ENCODE results near the gene MNAT1. TPM values are rescaled to one million over a fixed set of nuclear protein-coding genes. Genes with fewer than 3 reads are reported as not detected.

Gene MNAT1
- total and polyA plus RNA-seq, 9 of the 15 experiments (the other 6 are each of a cell fraction or from before 2014, with no cell fraction given): 37.8 to 83.3 (median 60.4) TPM

DNA sequence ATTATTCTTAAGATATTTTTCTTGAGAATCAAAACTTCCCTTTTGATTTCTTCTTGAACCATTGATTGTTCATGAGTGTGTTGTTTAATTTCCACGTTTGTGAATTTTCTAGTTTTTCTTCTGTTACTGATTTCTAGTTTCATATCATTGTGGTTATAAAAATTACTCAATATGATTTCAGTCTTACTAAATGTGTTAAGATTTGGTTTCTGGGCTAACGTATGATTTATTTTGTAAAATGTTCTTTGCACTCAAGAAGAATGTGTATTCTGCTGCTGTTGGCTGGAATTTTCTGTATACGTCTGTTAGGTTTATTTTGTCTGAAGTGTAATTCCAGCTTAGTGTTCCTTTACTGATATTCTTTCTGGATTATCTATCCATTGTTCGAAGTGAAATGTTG lies 221.6 kb downstream of the MNAT1 start (continued):
- TF ChIP-seq, protein P1, sequence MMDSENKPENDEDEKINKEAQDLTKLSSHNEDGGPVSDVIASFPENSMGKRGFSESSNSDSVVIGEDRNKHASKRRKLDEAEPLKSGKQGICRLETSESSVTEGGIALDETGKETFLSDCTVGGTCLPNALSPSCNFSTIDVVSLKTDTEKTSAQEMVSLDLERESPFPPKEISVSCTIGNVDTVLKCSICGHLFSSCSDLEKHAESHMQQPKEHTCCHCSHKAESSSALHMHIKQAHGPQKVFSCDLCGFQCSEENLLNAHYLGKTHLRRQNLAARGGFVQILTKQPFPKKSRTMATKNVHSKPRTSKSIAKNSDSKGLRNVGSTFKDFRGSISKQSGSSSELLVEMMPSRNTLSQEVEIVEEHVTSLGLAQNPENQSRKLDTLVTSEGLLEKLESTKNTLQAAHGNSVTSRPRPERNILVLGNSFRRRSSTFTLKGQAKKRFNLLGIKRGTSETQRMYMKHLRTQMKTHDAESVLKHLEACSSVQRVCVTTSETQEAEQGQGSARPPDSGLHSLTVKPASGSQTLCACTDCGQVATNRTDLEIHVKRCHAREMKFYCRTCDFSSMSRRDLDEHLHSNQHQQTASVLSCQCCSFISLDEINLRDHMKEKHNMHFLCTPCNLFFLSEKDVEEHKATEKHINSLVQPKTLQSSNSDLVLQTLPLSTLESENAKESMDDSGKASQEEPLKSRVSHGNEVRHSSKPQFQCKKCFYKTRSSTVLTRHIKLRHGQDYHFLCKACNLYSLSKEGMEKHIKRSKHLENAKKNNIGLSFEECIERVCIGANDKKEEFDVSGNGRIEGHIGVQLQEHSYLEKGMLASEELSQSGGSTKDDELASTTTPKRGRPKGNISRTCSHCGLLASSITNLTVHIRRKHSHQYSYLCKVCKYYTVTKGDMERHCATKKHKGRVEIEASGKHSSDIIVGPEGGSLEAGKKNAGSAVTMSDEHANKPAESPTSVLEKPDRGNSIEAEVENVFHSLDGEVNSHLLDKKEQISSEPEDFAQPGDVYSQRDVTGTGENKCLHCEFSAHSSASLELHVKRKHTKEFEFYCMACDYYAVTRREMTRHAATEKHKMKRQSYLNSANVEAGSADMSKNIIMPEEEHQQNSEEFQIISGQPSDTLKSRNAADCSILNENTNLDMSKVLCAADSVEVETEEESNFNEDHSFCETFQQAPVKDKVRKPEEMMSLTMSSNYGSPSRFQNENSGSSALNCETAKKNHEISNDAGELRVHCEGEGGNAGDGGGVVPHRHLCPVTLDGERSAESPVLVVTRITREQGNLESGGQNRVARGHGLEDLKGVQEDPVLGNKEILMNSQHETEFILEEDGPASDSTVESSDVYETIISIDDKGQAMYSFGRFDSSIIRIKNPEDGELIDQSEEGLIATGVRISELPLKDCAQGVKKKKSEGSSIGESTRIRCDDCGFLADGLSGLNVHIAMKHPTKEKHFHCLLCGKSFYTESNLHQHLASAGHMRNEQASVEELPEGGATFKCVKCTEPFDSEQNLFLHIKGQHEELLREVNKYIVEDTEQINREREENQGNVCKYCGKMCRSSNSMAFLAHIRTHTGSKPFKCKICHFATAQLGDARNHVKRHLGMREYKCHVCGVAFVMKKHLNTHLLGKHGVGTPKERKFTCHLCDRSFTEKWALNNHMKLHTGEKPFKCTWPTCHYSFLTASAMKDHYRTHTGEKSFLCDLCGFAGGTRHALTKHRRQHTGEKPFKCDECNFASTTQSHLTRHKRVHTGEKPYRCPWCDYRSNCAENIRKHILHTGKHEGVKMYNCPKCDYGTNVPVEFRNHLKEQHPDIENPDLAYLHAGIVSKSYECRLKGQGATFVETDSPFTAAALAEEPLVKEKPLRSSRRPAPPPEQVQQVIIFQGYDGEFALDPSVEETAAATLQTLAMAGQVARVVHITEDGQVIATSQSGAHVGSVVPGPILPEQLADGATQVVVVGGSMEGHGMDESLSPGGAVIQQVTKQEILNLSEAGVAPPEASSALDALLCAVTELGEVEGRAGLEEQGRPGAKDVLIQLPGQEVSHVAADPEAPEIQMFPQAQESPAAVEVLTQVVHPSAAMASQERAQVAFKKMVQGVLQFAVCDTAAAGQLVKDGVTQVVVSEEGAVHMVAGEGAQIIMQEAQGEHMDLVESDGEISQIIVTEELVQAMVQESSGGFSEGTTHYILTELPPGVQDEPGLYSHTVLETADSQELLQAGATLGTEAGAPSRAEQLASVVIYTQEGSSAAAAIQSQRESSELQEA (IDR thresholded peaks at IDR 0.05; ENCODE audit: low read depth): no peak
- TF ChIP-seq ZNF282 (CRISPR knock-in tag; IDR thresholded peaks at IDR 0.05) (no peak), FOXK2 (conservative IDR thresholded peaks at IDR 0.05 in 1 of 2, IDR thresholded peaks at IDR 0.05 in 1 of 2; ENCODE audit: low read depth in 2 of 2) (no peak)
- TF ChIP-seq, protein P2, sequence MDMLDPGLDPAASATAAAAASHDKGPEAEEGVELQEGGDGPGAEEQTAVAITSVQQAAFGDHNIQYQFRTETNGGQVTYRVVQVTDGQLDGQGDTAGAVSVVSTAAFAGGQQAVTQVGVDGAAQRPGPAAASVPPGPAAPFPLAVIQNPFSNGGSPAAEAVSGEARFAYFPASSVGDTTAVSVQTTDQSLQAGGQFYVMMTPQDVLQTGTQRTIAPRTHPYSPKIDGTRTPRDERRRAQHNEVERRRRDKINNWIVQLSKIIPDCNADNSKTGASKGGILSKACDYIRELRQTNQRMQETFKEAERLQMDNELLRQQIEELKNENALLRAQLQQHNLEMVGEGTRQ (CRISPR knock-in tag; IDR thresholded peaks at IDR 0.05): no peak
- TF ChIP-seq, protein P3, sequence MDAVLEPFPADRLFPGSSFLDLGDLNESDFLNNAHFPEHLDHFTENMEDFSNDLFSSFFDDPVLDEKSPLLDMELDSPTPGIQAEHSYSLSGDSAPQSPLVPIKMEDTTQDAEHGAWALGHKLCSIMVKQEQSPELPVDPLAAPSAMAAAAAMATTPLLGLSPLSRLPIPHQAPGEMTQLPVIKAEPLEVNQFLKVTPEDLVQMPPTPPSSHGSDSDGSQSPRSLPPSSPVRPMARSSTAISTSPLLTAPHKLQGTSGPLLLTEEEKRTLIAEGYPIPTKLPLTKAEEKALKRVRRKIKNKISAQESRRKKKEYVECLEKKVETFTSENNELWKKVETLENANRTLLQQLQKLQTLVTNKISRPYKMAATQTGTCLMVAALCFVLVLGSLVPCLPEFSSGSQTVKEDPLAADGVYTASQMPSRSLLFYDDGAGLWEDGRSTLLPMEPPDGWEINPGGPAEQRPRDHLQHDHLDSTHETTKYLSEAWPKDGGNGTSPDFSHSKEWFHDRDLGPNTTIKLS (IDR thresholded peaks at IDR 0.05; ENCODE audit: borderline replicate concordance, low read depth): no peak

Data from K562 (cell line).